Effector memory CD4-positive, alpha-beta T cell (primary cell): ENCODE results near the gene CUEDC1.

Experiments
- DNase-seq, 3 donors: peaks; one replicate each; pipeline ENCODE4 v3.0.0-alpha.2; 2020
- H3K27ac ChIP-seq: 2 replicates; pipeline ENCODE4 v1.7.0; 2013; ENCODE audit warnings: mild to moderate bottlenecking, low read length, moderate library complexity; ENCODE audit not compliant: insufficient read depth, poor library complexity, severe bottlenecking
- H3K27me3 ChIP-seq: replicated peaks from 2 replicates; pipeline ENCODE4 v1.7.0; 2013; ENCODE audit warnings: mild to moderate bottlenecking, low read length; ENCODE audit not compliant: insufficient read depth, control insufficient read depth, poor library complexity, severe bottlenecking
- H3K36me3 ChIP-seq: 2 replicates; pipeline ENCODE4 v1.7.0; 2013; ENCODE audit warnings: mild to moderate bottlenecking, low read length, moderate library complexity; ENCODE audit not compliant: control insufficient read depth, insufficient read depth
- H3K4me1 ChIP-seq: 2 replicates; pipeline ENCODE4 v1.7.0; 2013; ENCODE audit warnings: low read length, mild to moderate bottlenecking; ENCODE audit not compliant: control insufficient read depth, insufficient read depth, poor library complexity, severe bottlenecking
- H3K4me3 ChIP-seq: 2 replicates; pipeline ENCODE4 v1.7.0; 2013; ENCODE audit warnings: low read length, low read depth, mild to moderate bottlenecking; ENCODE audit not compliant: insufficient read depth, poor library complexity, severe bottlenecking
- H3K9me3 ChIP-seq: 2 replicates; pipeline ENCODE4 v1.7.0; 2013; ENCODE audit warnings: mild to moderate bottlenecking, low read length, moderate library complexity; ENCODE audit not compliant: control insufficient read depth
- total RNA-seq, 3 donors: gene quantifications; one replicate each; lab custom pipeline; 2026; lab: John Stamatoyannopoulos, UW

CUEDC1 gene
- total RNA-seq, result 0 to 0.97 (median 0.35) reads per million in 3 donors

DNA sequence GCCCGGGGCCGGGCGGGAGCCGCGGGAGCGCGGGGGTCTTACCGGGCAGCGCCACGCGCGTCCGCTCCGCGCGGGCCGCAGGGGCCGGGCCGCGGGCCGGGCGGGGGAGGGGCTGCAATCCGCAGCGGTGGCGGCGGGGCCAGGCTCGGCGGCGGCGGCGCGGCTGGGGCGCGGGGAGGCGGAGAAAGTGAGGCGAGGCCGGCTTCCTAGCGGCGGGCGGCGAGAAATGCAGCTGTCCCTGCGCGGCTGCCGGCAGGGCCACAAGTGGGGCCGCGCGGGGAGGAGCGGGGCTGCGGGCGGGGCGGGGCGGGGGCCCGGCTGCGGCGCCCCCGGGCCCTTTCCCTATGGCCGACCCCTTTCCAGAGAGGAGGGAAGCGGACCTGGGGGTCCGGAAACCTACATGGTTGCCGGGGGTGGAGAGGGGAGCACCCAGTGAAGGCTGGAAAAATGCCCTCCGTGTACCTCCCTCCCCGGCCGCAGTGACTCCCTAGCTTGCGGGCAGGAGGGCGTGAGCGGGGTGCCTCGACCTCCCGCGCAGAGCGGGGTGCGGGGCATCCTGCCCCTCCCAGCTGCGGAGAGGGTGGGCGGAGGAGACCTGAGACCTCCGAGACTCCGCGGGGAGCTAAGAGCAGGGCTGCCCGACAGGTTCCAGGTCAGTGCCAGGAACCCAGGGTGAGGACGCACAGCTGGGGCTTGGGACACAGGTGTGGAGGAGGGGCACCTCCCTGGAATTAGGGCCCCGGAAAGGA, at the start of gene CUEDC1:
TSS of gene CUEDC1 (minus strand) at position 230 of the 749 bp plus-strand sequence. CDS start 69,848 bp downstream, outside the sequence.
- peaks cover 5% of the 10 kb centered on the region for H3K27me3 ChIP-seq
- no peaks in the 10 kb centered on the region for H3K9me3 ChIP-seq
- H3K27ac ChIP-seq, result peak within 1 kb of the TSS; percentile 25
- H3K4me1 ChIP-seq, result peaks cover 16% of the 10 kb centered on the region
- H3K36me3 ChIP-seq, result no peaks in the 10 kb centered on the region
- peak; percentile 25 to 46 (median 28) for DNase-seq
- peak within 1 kb of the TSS; percentile 66 for H3K4me3 ChIP-seq

DNA sequence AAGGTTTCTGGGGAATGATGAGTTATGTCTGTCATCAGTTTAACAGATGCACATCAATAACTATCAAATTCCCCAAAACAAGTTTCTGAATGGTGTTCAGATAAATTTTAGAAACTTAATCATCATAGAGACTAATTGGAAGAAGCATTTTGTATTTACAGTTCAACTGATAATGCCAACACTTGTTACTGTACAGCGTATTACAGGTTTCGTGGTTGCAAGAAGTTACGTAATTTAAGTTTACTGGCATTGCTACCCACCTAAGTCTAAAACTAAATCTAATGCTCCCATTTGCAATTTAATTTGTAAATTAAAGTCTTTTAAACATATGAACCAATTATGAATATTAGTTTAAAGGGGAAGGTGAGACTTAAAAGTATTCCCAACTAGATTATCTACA, 48.8 kb upstream of the CUEDC1 start:
- no peak overlapping the region for H3K27ac ChIP-seq
- peaks cover 37% of the 10 kb centered on the region for H3K36me3 ChIP-seq
- H3K4me1 ChIP-seq, result peaks cover 23% of the 10 kb centered on the region

GRCh38 chr17:58002973-58003372, 47.8 kb upstream of the CUEDC1 start:
- no peak for DNase-seq
- Histone ChIP-seq H3K9me3 (no peaks in the 10 kb centered on the region), H3K27ac (no peak overlapping the region), H3K36me3 (peaks cover 37% of the 10 kb centered on the region), H3K4me3 (no peak overlapping the region), H3K4me1 (peaks cover 22% of the 10 kb centered on the region), H3K27me3 (no peaks in the 10 kb centered on the region)

More for the DNA sequence above, 48.8 kb upstream of the CUEDC1 start:
- Histone ChIP-seq H3K4me3 (no peak overlapping the region), H3K27me3 (no peaks in the 10 kb centered on the region), H3K9me3 (no peaks in the 10 kb centered on the region)
- no peak for DNase-seq

DNA sequence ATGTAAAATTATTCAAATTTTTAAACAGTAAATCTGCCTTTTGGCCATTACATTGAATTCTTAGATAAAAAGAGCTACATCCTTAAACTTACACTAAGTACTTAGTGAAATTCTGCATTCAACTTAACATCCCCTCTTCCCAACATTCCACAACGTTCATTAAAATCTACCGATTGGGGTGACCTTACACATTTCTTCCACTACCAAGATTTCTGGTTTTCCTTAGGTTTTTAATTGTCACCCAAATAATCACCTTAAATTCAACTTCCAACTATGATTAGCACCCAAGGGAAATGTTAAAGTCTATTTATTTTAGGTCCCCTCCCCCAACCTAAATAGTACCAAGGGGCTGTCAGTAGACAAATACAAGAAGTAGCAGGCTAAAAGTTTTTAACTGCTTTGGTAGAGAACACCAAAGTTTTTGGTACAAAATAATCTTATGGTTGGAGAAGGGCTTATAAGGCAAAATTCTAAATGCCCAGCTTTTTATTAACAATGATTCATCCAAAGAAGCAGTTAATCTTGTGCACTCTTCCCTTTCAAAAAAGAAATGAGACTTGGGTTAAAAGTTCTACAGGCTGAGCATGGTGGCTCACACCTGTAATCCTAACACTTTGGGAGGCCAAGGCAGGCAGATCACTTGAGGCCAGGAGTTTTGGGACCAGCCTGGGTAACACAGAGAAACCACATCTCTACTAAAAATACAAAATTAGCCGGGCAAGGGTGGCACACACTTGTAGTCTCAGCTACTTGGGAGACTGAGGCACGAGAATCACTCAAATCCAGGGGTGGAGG, 47.1 kb upstream of the CUEDC1 start:
- Histone ChIP-seq H3K36me3 (peaks cover 37% of the 10 kb centered on the region), H3K4me1 (peaks cover 19% of the 10 kb centered on the region), H3K9me3 (no peaks in the 10 kb centered on the region), H3K4me3 (no peak overlapping the region), H3K27ac (no peak overlapping the region), H3K27me3 (no peaks in the 10 kb centered on the region)
- no peak for DNase-seq

DNA sequence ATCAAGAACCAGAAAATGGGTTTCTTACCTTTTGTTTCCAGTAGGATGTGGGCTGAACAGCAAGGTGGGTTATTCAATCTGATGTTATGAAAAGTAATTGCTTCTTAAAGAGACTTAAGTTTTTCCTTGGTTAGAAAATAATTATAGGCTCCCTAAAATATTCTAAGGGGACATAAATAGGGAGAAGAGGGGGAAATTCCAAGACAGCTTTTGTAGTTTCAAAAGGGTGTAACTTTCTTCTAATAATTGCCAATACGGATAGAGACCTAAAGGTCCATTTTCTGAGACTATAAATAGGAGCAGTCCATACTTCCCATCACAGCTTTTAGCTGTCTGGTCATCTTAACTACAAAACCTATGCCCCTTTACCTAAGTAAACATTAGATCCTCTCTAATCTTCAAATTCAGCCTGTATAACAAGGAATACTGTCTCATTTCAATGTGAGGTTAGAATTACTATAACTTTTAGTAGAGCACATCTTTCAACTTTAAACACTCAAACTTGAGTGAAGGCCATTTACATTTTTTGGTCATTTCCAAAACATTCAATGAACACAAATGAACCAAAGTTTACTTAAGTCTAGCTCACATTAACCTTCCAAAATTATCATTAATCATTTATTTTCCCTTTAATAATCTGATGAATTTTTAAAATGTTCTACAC, 46.4 kb upstream of the CUEDC1 start:
- Histone ChIP-seq H3K9me3 (no peaks in the 10 kb centered on the region), H3K4me3 (no peak overlapping the region), H3K36me3 (peaks cover 37% of the 10 kb centered on the region), H3K27ac (no peak overlapping the region), H3K4me1 (peaks cover 19% of the 10 kb centered on the region), H3K27me3 (no peaks in the 10 kb centered on the region)
- DNase-seq, result no peak

DNA sequence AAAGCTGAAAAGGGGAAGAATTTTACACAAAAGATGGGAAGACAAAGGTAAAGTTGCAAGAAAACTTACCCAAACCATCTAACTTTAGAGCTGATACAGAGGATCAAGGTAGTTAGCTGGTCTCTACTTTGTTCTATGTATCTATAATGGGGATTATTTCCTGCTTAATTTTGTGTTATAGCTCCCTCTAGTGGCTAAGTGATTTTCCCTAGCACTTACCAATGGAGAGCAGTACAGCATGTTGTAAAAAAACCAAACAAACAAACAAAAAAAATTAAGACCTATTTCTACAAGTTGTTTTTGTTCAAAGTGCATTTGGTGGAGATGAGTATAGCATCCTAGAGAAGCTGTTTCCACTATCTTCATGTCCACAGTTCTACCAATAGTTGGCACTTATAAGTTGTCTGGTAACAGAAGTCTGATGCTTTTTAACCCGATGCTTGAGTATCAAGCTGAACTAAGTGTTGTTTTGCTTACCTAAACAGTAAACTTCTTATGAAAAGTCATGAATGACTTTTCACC, 44.3 kb upstream of the CUEDC1 start:
- no peak for DNase-seq
- Histone ChIP-seq H3K4me1 (peaks cover 10% of the 10 kb centered on the region), H3K27me3 (no peaks in the 10 kb centered on the region), H3K9me3 (no peaks in the 10 kb centered on the region), H3K27ac (no peak overlapping the region), H3K4me3 (no peak overlapping the region), H3K36me3 (peaks cover 24% of the 10 kb centered on the region)

- Histone ChIP-seq H3K36me3 (peaks cover 19% of the 10 kb centered on the region), H3K4me3 (no peak overlapping the region), H3K27ac (no peak overlapping the region), H3K9me3 (no peaks in the 10 kb centered on the region), H3K27me3 (no peaks in the 10 kb centered on the region), H3K4me1 (peaks cover 7% of the 10 kb centered on the region)
- no peak for DNase-seq
These were observed 43.8 kb upstream of the CUEDC1 start for GRCh38 chr17:57999010-57999495.

GRCh38 chr17:57997085-57997809, 42.0 kb upstream of the CUEDC1 start:
- Histone ChIP-seq H3K36me3 (peaks cover under 1% of the 10 kb centered on the region), H3K27ac (no peak overlapping the region), H3K9me3 (no peaks in the 10 kb centered on the region), H3K4me3 (no peak overlapping the region), H3K4me1 (peaks cover 6% of the 10 kb centered on the region), H3K27me3 (no peaks in the 10 kb centered on the region)
- no peak for DNase-seq
